Motor neuron (in vitro differentiated cells): ENCODE data around the gene OGFOD3. TPM values are rescaled to one million over a fixed set of nuclear protein-coding genes. Genes with fewer than 3 reads are reported as not detected.
A peak's percentile ranks its signal among the peaks of the same experiment; 100 is the strongest.
"Not testable (repeated sequence)": the region's sequence is repeated elsewhere in the genome, so short reads cannot be mapped to it uniquely, and the experiment has no call there.

ENCODE experiments used
- ATAC-seq, 8 experiments: fragments of 200-7000 bp; cut with Tn5 transposase; replicated peaks in 6 of 8; 2 replicates each; pipeline ENCODE4 v1.8.0; 2021; ENCODE audit warnings: mild to moderate bottlenecking in 8 of 8, moderate library complexity in 8 of 8
- H3K27ac ChIP-seq, 2 donors: fragments of 250-450 bp; sonication (Bioruptor Pico); 2 replicates each; pipeline ENCODE4 v1.9.0; 2021; ENCODE audit warnings: antibody characterized with exemption in 2 of 2, mild to moderate bottlenecking in 2 of 2, moderate library complexity in 1 of 2
- H3K4me1 ChIP-seq, 2 donors: fragments of 250-450 bp; sonication (Bioruptor Pico); replicated peaks in 1 of 2; 2 replicates each; pipeline ENCODE4 v1.6.1; 2021; ENCODE audit warnings: antibody characterized with exemption in 2 of 2, mild to moderate bottlenecking in 2 of 2, moderate library complexity in 1 of 2
- H3K4me3 ChIP-seq, 5 donors: fragments of 250-450 bp; sonication (Bioruptor Pico); 2 replicates each; pipeline ENCODE4 v1.9.0; 2021; ENCODE audit warnings: antibody characterized with exemption in 5 of 5, mild to moderate bottlenecking in 5 of 5, moderate library complexity in 4 of 5
- WGBS, 10 experiments: fragments of 450-650 bp; shearing (Covaris generic); methylation state at CpG; one replicate each; pipeline ENCODE4 v1.0.0; 2022; 5-methylcytosine and 5-hydroxymethylcytosine counted together
- in situ Hi-C, 9 experiments: fragments of 400-800 bp; cut with MboI; loops; one replicate each; pipeline ENCODE4 v1.15.0; 2021; ENCODE audit warnings: low sequenced_read_pairs in 9 of 9, low pct_unique_long_range_greater_than_20kb in 2 of 9; ENCODE audit not compliant: unreplicated experiment in 9 of 9
- total RNA-seq, 8 experiments: library from RNA; unstranded; fragments of 300-600 nt; gene quantifications; 2 replicates each; pipeline versions ENCODE4 v1.2.3 to v1.2.4, GENCODE V29; 2022

Gene OGFOD3
- total RNA-seq, 8 experiments from 2014 or later: 8.1 to 24.5 (median 20.2) TPM

- no peak overlapping the region for H3K4me3 ChIP-seq
- in situ Hi-C loops: loop anchor here in 1 of 9 experiments (10.0 kb wide), 1 partner anchor 61 kb away; the partner anchor contains the start of gene TEX19
- WGBS, 10 experiments: 73 to 100% (median 92%) methylated on average over 1 to 3 of the region's 4 CpGs; no CpG with 5 or more reads in 5 of the 10 experiments
Measured at GRCh38 chr17:82416264-82416663, 2.1 kb downstream of the OGFOD3 start.

GRCh38 chr17:82415786-82416185 lies 2.6 kb downstream of the OGFOD3 start:
- in situ Hi-C loops: loop anchor here in 1 of 9 experiments (10.0 kb wide), 1 partner anchor 61 kb away; the partner anchor contains the start of gene TEX19
- ATAC-seq: no peak
- Histone ChIP-seq H3K4me1 (peaks cover 9 to 12% of the 10 kb centered on the region in 2 donors), H3K4me3 (no peak overlapping the region), H3K27ac (no peak overlapping the region)
- WGBS, 10 experiments: 83 to 100% (median 96%) methylated on average over 1 to 8 of the region's 9 CpGs; no CpG with 5 or more reads in 3 of the 10 experiments

More at GRCh38 chr17:82416264-82416663, 2.1 kb downstream of the OGFOD3 start:
- H3K27ac ChIP-seq: no peak overlapping the region
- peaks cover 9 to 12% of the 10 kb centered on the region in 2 donors for H3K4me1 ChIP-seq
- no peak for ATAC-seq

- WGBS, 10 experiments: 73 to 96% (median 91%) methylated on average over 1 to 9 of the region's 26 CpGs; no CpG with 5 or more reads in 2 of the 10 experiments
- no peak for ATAC-seq
- H3K4me3 ChIP-seq: no peak overlapping the region
- in situ Hi-C loops: loop anchor here in 1 of 9 experiments (10.0 kb wide), 1 partner anchor 61 kb away; the partner anchor contains the start of gene TEX19
- H3K4me1 ChIP-seq: peaks cover 9 to 12% of the 10 kb centered on the region in 2 donors
- H3K27ac ChIP-seq: no peak overlapping the region
Measured at GRCh38 chr17:82415336-82415735, 3.0 kb downstream of the OGFOD3 start.

GRCh38 chr17:82414548-82415281 lies 3.7 kb downstream of the OGFOD3 start:
- 0 to 100% (median 14%) methylated on average over 2 to 22 of the region's 38 CpGs; no CpG with 5 or more reads in 2 of the 10 experiments for WGBS, 10 experiments
- in situ Hi-C loops: loop anchor here in 1 of 9 experiments (10.0 kb wide), 1 partner anchor 60 kb away; the partner anchor contains the start of gene TEX19
- peak; percentile 22 to 74 (median 48) for ATAC-seq
- Histone ChIP-seq H3K4me3 (no peak overlapping the region), H3K27ac (no peak overlapping the region), H3K4me1 (peaks cover 9 to 12% of the 10 kb centered on the region in 2 donors)

GRCh38 chr17:82412535-82413520 lies 5.6 kb downstream of the OGFOD3 start:
- in situ Hi-C loops: loop anchor here in 1 of 9 experiments (10.0 kb wide), 1 partner anchor 58 kb away; the partner anchor contains the start of gene TEX19
- no peak for ATAC-seq
- 67 to 95% (median 92%) methylated on average over 2 to 10 of the region's 29 CpGs; no CpG with 5 or more reads in 1 of the 10 experiments for WGBS, 10 experiments

GRCh38 chr17:82412081-82412480 lies 6.3 kb downstream of the OGFOD3 start:
- WGBS, 10 experiments: 100% methylated on average over 2 of the region's 16 CpGs; no CpG with 5 or more reads in 9 of the 10 experiments
- ATAC-seq, H3K27ac ChIP-seq: not testable (repeated sequence)

More at GRCh38 chr17:82412535-82413520, 5.6 kb downstream of the OGFOD3 start:
- Histone ChIP-seq H3K4me1 (peaks cover 4 to 12% of the 10 kb centered on the region in 2 donors), H3K27ac (no peak overlapping the region), H3K4me3 (no peak overlapping the region)

GRCh38 chr17:82411396-82412053 lies 6.9 kb downstream of the OGFOD3 start:
- Histone ChIP-seq H3K27ac (no peak overlapping the region), H3K4me1 (peaks cover 4 to 7% of the 10 kb centered on the region in 2 donors), H3K4me3 (no peak overlapping the region)
- WGBS, 10 experiments: 90 to 100% (median 94%) methylated on average over 1 to 15 of the region's 24 CpGs; no CpG with 5 or more reads in 4 of the 10 experiments
- in situ Hi-C loops: loop anchor here in 1 of 9 experiments (10.0 kb wide), 1 partner anchor 57 kb away; the partner anchor contains the start of gene TEX19
- no peak for ATAC-seq

More at GRCh38 chr17:82412081-82412480, 6.3 kb downstream of the OGFOD3 start:
- in situ Hi-C loops: loop anchor here in 1 of 9 experiments (10.0 kb wide), 1 partner anchor 57 kb away; the partner anchor contains the start of gene TEX19
- H3K4me3 ChIP-seq, H3K4me1 ChIP-seq: not testable (repeated sequence)

- in situ Hi-C loops: loop anchor here in 1 of 9 experiments (10.0 kb wide), 1 partner anchor 55 kb away; the partner anchor contains the start of gene TEX19
- 80 to 100% (median 93%) methylated on average over 1 to 7 of the region's 14 CpGs; no CpG with 5 or more reads in 2 of the 10 experiments for WGBS, 10 experiments
- Histone ChIP-seq H3K4me3 (no peak overlapping the region), H3K27ac (no peak overlapping the region), H3K4me1 (peaks cover 4 to 7% of the 10 kb centered on the region in 2 donors)
- ATAC-seq: no peak
Measured at GRCh38 chr17:82410014-82410716, 8.2 kb downstream of the OGFOD3 start.

GRCh38 chr17:82408938-82409318 lies 9.5 kb downstream of the OGFOD3 start:
- no peaks in the 10 kb centered on the region for H3K4me1 ChIP-seq
- 80 to 88% methylated on average over 1 to 11 of the region's 21 CpGs; no CpG with 5 or more reads in 8 of the 10 experiments for WGBS, 10 experiments
- in situ Hi-C loops: loop anchor here in 1 of 9 experiments (10.0 kb wide), 1 partner anchor 54 kb away; the partner anchor contains the start of gene TEX19
- no peak overlapping the region for H3K4me3 ChIP-seq
- no peak for ATAC-seq
- H3K27ac ChIP-seq: no peak overlapping the region

GRCh38 chr17:82408288-82408937 lies 10.0 kb downstream of the OGFOD3 start:
- peak in 2 of 8 experiments; percentile 50 to 73 for ATAC-seq
- no peak overlapping the region for H3K27ac ChIP-seq
- H3K4me1 ChIP-seq: no peaks in the 10 kb centered on the region
- H3K4me3 ChIP-seq: no peak overlapping the region
- in situ Hi-C loops: loop anchor here in 1 of 9 experiments (10.0 kb wide), 1 partner anchor 54 kb away; the partner anchor contains the start of gene TEX19
- WGBS, 10 experiments: 60 to 100% (median 87%) methylated on average over 1 to 8 of the region's 15 CpGs

- Histone ChIP-seq H3K4me1 (no peaks in the 10 kb centered on the region), H3K27ac (no peak overlapping the region), H3K4me3 (no peak overlapping the region)
- 84 to 100% (median 88%) methylated on average over 2 to 11 of the region's 13 CpGs; no CpG with 5 or more reads in 7 of the 10 experiments for WGBS, 10 experiments
- in situ Hi-C loops: loop anchor here in 1 of 9 experiments (10.0 kb wide), 1 partner anchor 52 kb away; the partner anchor contains the start of gene TEX19
- no peak for ATAC-seq
Measured at GRCh38 chr17:82407255-82407654, 11.1 kb downstream of the OGFOD3 start.
